Measurements from ENCODE around the gene GPR179. TPM values are rescaled to one million over a fixed set of nuclear protein-coding genes. Genes with fewer than 3 reads are reported as not detected.

The GPR179 gene
- total RNA-seq, 1 donor from 2014 or later = 0.97 TPM

DNA sequence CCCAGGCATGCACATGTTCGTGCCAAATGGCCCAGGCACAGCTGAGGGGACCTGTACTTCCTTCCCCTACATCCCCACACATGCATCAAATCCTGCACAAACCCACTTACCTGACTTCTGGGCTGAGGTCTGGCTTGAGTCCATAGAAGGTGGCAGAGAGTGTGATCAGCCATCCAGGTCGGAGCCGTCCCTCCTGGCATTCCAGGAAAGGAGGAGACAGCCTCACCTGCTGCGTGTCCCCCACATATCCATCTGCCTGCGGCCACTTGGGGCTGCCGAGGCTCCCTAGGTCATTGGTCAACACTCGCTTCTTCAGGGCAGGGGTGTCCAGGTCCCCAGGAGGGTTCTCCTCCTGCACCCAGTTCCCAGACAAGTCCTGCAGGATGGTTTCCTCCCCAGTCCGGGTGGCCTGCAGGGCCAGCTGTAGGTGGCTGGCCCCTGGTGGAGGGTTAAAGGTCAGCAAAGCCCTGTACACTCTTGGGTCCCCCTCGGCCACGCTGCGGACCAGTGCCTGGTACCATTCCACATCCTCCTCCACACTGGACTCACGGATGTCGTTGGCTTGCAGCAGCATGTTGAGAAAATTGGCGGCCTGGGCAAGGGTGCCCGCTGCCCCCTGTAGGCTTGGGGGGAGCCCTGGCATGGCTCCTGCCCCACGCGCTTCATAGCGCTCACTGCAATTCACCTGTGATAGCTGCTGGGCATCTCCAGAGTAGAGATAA lies 709 bp downstream of the GPR179 start:
- Mint-ChIP-seq H3K9me3 (ENCODE audit: unreplicated experiment) (no peaks in the 10 kb centered on the region), H3K36me3 (ENCODE audit: low read depth, unreplicated experiment) (no peaks in the 10 kb centered on the region), H3K27ac (ENCODE audit: unreplicated experiment) (no peak overlapping the region), H3K4me1 (ENCODE audit: unreplicated experiment) (peaks cover 13% of the 10 kb centered on the region), H3K4me3 (ENCODE audit: unreplicated experiment) (no peak overlapping the region), H3K27me3 (ENCODE audit: unreplicated experiment) (peaks cover 1% of the 10 kb centered on the region)
- no peak for DNase-seq (ENCODE audit: low spot score)
- TF ChIP-seq, protein P1, sequence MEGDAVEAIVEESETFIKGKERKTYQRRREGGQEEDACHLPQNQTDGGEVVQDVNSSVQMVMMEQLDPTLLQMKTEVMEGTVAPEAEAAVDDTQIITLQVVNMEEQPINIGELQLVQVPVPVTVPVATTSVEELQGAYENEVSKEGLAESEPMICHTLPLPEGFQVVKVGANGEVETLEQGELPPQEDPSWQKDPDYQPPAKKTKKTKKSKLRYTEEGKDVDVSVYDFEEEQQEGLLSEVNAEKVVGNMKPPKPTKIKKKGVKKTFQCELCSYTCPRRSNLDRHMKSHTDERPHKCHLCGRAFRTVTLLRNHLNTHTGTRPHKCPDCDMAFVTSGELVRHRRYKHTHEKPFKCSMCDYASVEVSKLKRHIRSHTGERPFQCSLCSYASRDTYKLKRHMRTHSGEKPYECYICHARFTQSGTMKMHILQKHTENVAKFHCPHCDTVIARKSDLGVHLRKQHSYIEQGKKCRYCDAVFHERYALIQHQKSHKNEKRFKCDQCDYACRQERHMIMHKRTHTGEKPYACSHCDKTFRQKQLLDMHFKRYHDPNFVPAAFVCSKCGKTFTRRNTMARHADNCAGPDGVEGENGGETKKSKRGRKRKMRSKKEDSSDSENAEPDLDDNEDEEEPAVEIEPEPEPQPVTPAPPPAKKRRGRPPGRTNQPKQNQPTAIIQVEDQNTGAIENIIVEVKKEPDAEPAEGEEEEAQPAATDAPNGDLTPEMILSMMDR (IDR thresholded peaks at IDR 0.05; ENCODE audit: unreplicated experiment) = no peak

DNA sequence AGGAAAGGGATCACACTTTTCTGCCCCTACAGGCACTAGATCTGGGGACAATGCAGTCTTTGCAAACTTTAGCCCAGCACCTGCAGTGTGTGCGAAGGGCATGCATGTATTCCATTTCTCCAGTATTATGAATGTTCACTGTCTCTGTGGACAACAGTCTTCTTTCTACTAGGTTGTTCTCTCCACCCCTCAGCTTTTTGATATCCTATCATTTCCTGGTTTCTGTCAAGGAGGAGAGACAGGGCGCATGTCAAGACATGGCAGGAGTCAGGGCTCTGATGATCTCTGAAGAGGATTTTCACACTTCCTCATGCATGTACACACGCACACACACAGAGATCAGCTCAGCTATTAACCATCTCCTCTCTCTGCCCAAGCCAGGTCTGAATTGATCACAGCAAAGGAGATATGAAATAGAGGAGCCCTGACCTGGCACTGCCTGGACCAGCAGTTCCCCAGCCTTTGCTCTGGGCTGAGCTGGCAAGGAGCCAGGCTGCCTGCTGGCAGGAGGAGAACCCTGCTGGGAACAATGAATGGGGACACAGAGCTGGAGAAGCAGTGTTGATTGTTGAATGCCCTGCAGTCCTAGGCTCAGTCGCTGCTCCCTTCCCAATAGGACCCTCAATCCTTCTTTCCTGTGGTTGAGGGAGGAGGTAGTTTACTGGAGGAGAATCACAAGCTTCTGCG lies 2.6 kb downstream of the GPR179 start:
- Mint-ChIP-seq H3K27ac (ENCODE audit: unreplicated experiment) (no peak overlapping the region), H3K27me3 (ENCODE audit: unreplicated experiment) (peaks cover 13% of the 10 kb centered on the region), H3K4me3 (ENCODE audit: unreplicated experiment) (no peak overlapping the region), H3K9me3 (ENCODE audit: unreplicated experiment) (no peaks in the 10 kb centered on the region), H3K36me3 (ENCODE audit: low read depth, unreplicated experiment) (no peaks in the 10 kb centered on the region), H3K4me1 (ENCODE audit: unreplicated experiment) (peaks cover 13% of the 10 kb centered on the region)
- TF ChIP-seq, protein P1 (IDR thresholded peaks at IDR 0.05; ENCODE audit: unreplicated experiment) = no peak
- no peak for DNase-seq (ENCODE audit: low spot score)

DNA sequence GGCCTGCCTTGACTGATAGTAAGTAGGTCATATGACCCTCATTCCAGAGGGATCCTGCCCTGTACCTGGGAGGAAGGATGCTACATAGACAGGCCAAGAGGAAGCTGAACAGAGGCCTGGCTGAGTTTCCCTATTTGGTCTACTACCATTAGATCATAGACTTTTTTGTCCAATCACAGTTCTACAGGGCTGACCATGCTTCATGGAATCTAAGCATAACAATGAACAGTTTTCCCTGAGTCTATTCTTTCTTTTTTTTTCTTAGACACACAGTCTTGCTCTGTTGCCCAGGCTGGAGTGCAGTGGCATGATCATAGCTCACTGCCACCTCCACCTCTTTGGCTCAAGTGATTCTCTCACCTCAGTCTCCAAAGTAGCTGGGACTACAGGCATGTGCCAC lies 3.9 kb downstream of the GPR179 start:
- TF ChIP-seq, protein P1 (IDR thresholded peaks at IDR 0.05; ENCODE audit: unreplicated experiment) = no peak
- Mint-ChIP-seq H3K27ac (ENCODE audit: unreplicated experiment) (no peak overlapping the region), H3K36me3 (ENCODE audit: low read depth, unreplicated experiment) (peaks cover 4% of the 10 kb centered on the region), H3K4me1 (ENCODE audit: unreplicated experiment) (peaks cover 13% of the 10 kb centered on the region), H3K27me3 (ENCODE audit: unreplicated experiment) (peaks cover 13% of the 10 kb centered on the region), H3K9me3 (ENCODE audit: unreplicated experiment) (no peaks in the 10 kb centered on the region), H3K4me3 (ENCODE audit: unreplicated experiment) (no peak overlapping the region)
- no peak for DNase-seq (ENCODE audit: low spot score)

DNA sequence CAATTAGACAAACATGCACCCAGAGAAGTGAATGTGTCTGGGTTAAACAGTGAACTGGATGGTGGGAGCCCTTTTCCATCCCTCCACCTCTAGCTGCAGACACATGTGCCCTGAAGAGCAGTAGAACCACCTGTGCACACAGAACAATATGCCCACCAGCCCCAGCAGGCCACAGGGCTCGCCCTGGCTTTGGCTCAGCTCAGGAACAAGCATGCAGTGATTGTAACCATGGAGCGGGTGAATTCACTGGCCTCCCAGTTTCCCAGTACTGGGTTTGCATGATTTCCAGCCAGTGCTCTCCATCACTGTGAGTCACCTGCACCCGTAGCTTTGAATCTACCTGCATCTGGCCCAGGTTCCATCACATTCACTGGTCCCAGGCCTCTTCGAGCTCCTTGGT lies 5.2 kb downstream of the GPR179 start:
- Mint-ChIP-seq H3K36me3 (ENCODE audit: low read depth, unreplicated experiment) (peaks cover 4% of the 10 kb centered on the region), H3K4me1 (ENCODE audit: unreplicated experiment) (peaks cover 13% of the 10 kb centered on the region), H3K27me3 (ENCODE audit: unreplicated experiment) (peaks cover 13% of the 10 kb centered on the region), H3K9me3 (ENCODE audit: unreplicated experiment) (no peaks in the 10 kb centered on the region), H3K4me3 (ENCODE audit: unreplicated experiment) (no peak overlapping the region), H3K27ac (ENCODE audit: unreplicated experiment) (no peak overlapping the region)
- TF ChIP-seq, protein P1 (IDR thresholded peaks at IDR 0.05; ENCODE audit: unreplicated experiment) = no peak
- no peak for DNase-seq (ENCODE audit: low spot score)

DNA sequence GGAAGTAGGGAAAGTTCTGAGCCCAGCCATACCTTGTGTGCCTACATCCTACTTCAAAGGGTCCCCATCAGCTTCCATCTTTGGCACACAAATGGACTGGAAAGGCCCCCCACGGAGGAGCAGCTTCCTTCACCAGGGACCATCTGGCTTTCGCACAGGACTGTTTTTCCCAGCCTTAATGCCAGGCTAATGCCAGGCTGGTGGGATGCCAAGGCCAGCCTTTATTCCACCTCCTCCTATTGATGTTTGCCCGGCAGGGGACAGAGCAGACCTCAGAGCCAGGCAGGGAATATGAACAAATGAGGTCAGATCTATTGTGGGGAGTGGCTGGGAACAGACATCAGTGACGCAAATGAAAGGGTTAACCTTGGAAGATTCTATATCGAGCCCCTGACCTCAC lies 5.7 kb downstream of the GPR179 start:
- DNase-seq (ENCODE audit: low spot score) = no peak
- Mint-ChIP-seq H3K36me3 (ENCODE audit: low read depth, unreplicated experiment) (peaks cover 4% of the 10 kb centered on the region), H3K4me3 (ENCODE audit: unreplicated experiment) (no peak overlapping the region), H3K9me3 (ENCODE audit: unreplicated experiment) (no peaks in the 10 kb centered on the region), H3K27ac (ENCODE audit: unreplicated experiment) (no peak overlapping the region), H3K27me3 (ENCODE audit: unreplicated experiment) (peaks cover 13% of the 10 kb centered on the region), H3K4me1 (ENCODE audit: unreplicated experiment) (peaks cover 13% of the 10 kb centered on the region)
- TF ChIP-seq, protein P1 (IDR thresholded peaks at IDR 0.05; ENCODE audit: unreplicated experiment) = no peak

All from endothelial cell (in vitro differentiated cells).